K562 (cell line): ENCODE data around the gene PBX1. TPM values are rescaled to one million over a fixed set of nuclear protein-coding genes. Genes with fewer than 3 reads are reported as not detected.

Experiments
- BHLHE40 ChIP-seq: IDR thresholded peaks from 2 replicates; pipeline ENCODE4 v1.6.1; 2011; ENCODE audit warnings: low read length, improper control_type of control experiment
- CBX3 ChIP-seq, 2 experiments: IDR thresholded peaks; 1 replicate in 1 of 2; 2 replicates in 1 of 2; pipeline ENCODE4 v1.6.1; 2012; ENCODE audit warnings: inconsistent platforms in 2 of 2, low read length in 2 of 2, borderline replicate concordance in 1 of 2, control low read depth in 1 of 2
- DNMT1 ChIP-seq: fragments of 450-650 bp; IDR thresholded peaks from 2 replicates; pipeline ENCODE4 v1.6.1; 2016; ENCODE audit warnings: antibody characterized with exemption, mild to moderate bottlenecking
- L3MBTL2 ChIP-seq: fragments of 450-650 bp; IDR thresholded peaks from 2 replicates; pipeline ENCODE4 v1.6.1; 2016; ENCODE audit warnings: mild to moderate bottlenecking, moderate library complexity
- LCOR ChIP-seq: sonication (generic); formaldehyde crosslinking; IDR thresholded peaks from 2 replicates; pipeline ENCODE4 v1.8.0; 2022; ENCODE audit warnings: mild to moderate bottlenecking, missing genetic modification reagents
- MBD2 ChIP-seq: sonication (generic); IDR thresholded peaks from 2 replicates; pipeline ENCODE4 v1.6.1; 2016; ENCODE audit warnings: low read depth, borderline replicate concordance
- MXD1 ChIP-seq: fragments of 250-450 bp; sonication (Bioruptor Pico); IDR thresholded peaks from 2 replicates; pipeline ENCODE4 v1.8.0; 2021; ENCODE audit warnings: borderline replicate concordance, mild to moderate bottlenecking, moderate library complexity; ENCODE audit not compliant: poor library complexity, severe bottlenecking
- PKNOX1 ChIP-seq: fragments of 450-650 bp; IDR thresholded peaks from 2 replicates; pipeline ENCODE4 v1.6.1; 2016
- RBM22 ChIP-seq: fragments of 200-400 bp; formaldehyde crosslinking; IDR thresholded peaks from 2 replicates; pipeline ENCODE4 v1.6.1; 2018; ENCODE audit warnings: low read length, low read depth; ENCODE audit not compliant: poor library complexity, severe bottlenecking
- REST ChIP-seq, 2 experiments: fragments of 450-650 bp; formaldehyde crosslinking in 1 of 2; IDR thresholded peaks; 2 replicates each; pipeline versions ENCODE4 v1.4.0 to v1.6.1; 2014 to 2020; ENCODE audit warnings: mild to moderate bottlenecking in 2 of 2, borderline replicate concordance in 1 of 2, low read depth in 1 of 2
- ZNF512 ChIP-seq: IDR thresholded peaks from 2 replicates; pipeline ENCODE4 v1.6.1; 2016; ENCODE audit warnings: missing genetic modification characterization, missing compliant biosample characterization
- ZNF766 ChIP-seq: fragments of 200-800 bp; sonication (Bioruptor generic); conservative IDR thresholded peaks from 2 replicates; pipeline ENCODE4 v1.6.1; 2016; ENCODE audit warnings: missing genetic modification characterization, missing compliant biosample characterization
- polyA plus RNA-seq, 8 experiments: library from polyadenylated mRNA; depleted of rRNA in 4 of 8; stranded (reverse) in 5 of 8; unstranded in 3 of 8; fragments of >200 nt; fragmentation: Nextera tagmentation in 2 of 8; fragmentation: Illumina TruSeq in 1 of 8; extraction: Ambion mirVana in 2 of 8; extraction: Trizol in 1 of 8; gene quantifications; 2 replicates each; pipeline versions ENCODE4 v1.2.1 to v1.2.3, GENCODE V29; 2011 to 2014; ENCODE audit warnings: inconsistent platforms in 1 of 8, missing spikeins in 1 of 8
- total RNA-seq, 7 experiments: library from RNA; depleted of rRNA in 6 of 7; stranded (reverse); fragments of >200 nt in 6 of 7; fragmentation: Illumina TruSeq in 2 of 7; extraction: Trizol in 2 of 7; gene quantifications; 2 replicates each; pipeline versions ENCODE4 v1.2.1 to v1.2.3, GENCODE V29; 2011 to 2021; ENCODE audit warnings: low replicate concordance in 1 of 7

Gene PBX1
- total and polyA plus RNA-seq, 9 of the 15 experiments (the other 6 are each of a cell fraction or from before 2014, with no cell fraction given), result 0.03 to 0.62 (median 0.17) TPM

GRCh38 chr1:164772635-164773034 lies 213.7 kb downstream of the PBX1 start (continued):
- TF ChIP-seq L3MBTL2, result peak; percentile 70
- TF ChIP-seq MXD1 (CRISPR knock-in tag), result no peak
- peak; percentile 60 for TF ChIP-seq PKNOX1
- TF ChIP-seq LCOR (CRISPR knock-in tag), result peak; percentile 93
- TF ChIP-seq CBX3 (IDR thresholded peaks at IDR 0.05; ENCODE audit: borderline replicate concordance in 1 of 2, low read length in 2 of 2), result peak in 1 of 2 experiments; percentile 81; a peak in 2 of 3 replicates
- no peak for TF ChIP-seq RBM22
- TF ChIP-seq ZNF512, result no peak
- peak; percentile 28; the same call in 1 of the 2 replicates for TF ChIP-seq MBD2
- TF ChIP-seq ZNF766 (CRISPR knock-in tag), result 0 out of 2 replicates have a peak, but pooled peaks have one; percentile 37
- peak; percentile 40; the same call in 1 of the 2 replicates for TF ChIP-seq BHLHE40
- peak; percentile 70 for TF ChIP-seq REST (IDR thresholded peaks at IDR 0.05; ENCODE audit: borderline replicate concordance)
- TF ChIP-seq REST (CRISPR knock-in tag; IDR thresholded peaks at IDR 0.05; ENCODE audit: low read depth), result no peak
- TF ChIP-seq DNMT1, result no peak
